Kidney (tissue), 14 donors: Measurements from ENCODE around the gene PHF12. TPM values are rescaled to one million over a fixed set of nuclear protein-coding genes. Genes with fewer than 3 reads are reported as not detected.

Experiments
- DNase-seq, 5 donors: peaks; one replicate each; pipeline ENCODE4 v3.0.0-alpha.2; 2013 to 2020
- FAIRE-seq: peaks from 2 replicates; lab custom pipeline; 2012; peaks lifted over from hg19 to GRCh38; lab: Jason Lieb, UNC
- H3K27ac ChIP-seq, 2 donors: one replicate each; pipeline ENCODE4 v1.7.0; 2013; ENCODE audit warnings: low read depth in 2 of 2, low read length in 2 of 2, inconsistent platforms in 1 of 2
- H3K27me3 ChIP-seq: one replicate; pipeline ENCODE4 v1.7.1; 2013; ENCODE audit warnings: low read length, inconsistent platforms; ENCODE audit not compliant: control insufficient read depth, insufficient read depth
- H3K36me3 ChIP-seq, 3 donors: one replicate each; pipeline versions ENCODE4 v1.7.0 to v1.7.1; 2013; ENCODE audit warnings: low read length in 3 of 3, control low read depth in 1 of 3, inconsistent platforms in 1 of 3; ENCODE audit not compliant: insufficient read depth in 3 of 3, control insufficient read depth in 2 of 3
- H3K4me1 ChIP-seq, 3 donors: one replicate each; pipeline versions ENCODE4 v1.7.0 to v1.7.1; 2013; ENCODE audit warnings: low read length in 3 of 3, inconsistent platforms in 1 of 3, low read depth in 1 of 3; ENCODE audit not compliant: control insufficient read depth in 2 of 3, insufficient read depth in 2 of 3
- H3K4me3 ChIP-seq, 3 donors: one replicate each; pipeline versions ENCODE4 v1.7.0 to v1.8.1; 2013; ENCODE audit warnings: low read length in 3 of 3, control low read depth in 1 of 3, inconsistent platforms in 1 of 3
- H3K9ac ChIP-seq, 3 donors: one replicate each; pipeline versions ENCODE4 v1.7.0 to v1.7.1; 2013; ENCODE audit warnings: low read length in 3 of 3, control low read depth in 1 of 3, inconsistent platforms in 1 of 3
- H3K9me3 ChIP-seq, 3 donors: one replicate each; pipeline versions ENCODE4 v1.7.0 to v1.7.1; 2013; ENCODE audit warnings: low read length in 3 of 3, control low read depth in 1 of 3, inconsistent platforms in 1 of 3; ENCODE audit not compliant: control insufficient read depth in 2 of 3, insufficient read depth in 1 of 3
- CTCF ChIP-seq: IDR thresholded peaks from 3 replicates; pipeline ENCODE4 v1.5.1; 2012; ENCODE audit warnings: mild to moderate bottlenecking, moderate library complexity, borderline replicate concordance; ENCODE audit not compliant: insufficient read depth; ENCODE audit errors: extremely low read depth
- intact Hi-C: fragments of 100-400 bp; cut with DNase I; formaldehyde crosslinking; loops from one replicate; pipeline ENCODE4 v1.11.1; 2022
- polyA plus RNA-seq: library from polyadenylated mRNA; stranded (reverse); fragments of 350-450 nt; fragmentation: Illumina TruSeq; extraction: RNeasy Lipid Tissue Mini Kit (QIAGEN cat#74804); gene quantifications from one replicate; pipeline ENCODE4 v1.2.3, GENCODE V29; 2014; ENCODE audit warnings: low read depth, low replicate concordance; ENCODE audit not compliant: insufficient read depth
- total RNA-seq: library from RNA; stranded (reverse); fragmentation: NEBNext Ultra II Directional; extraction: Animal tissue kit (Norgen Biotek cat#: 25700); gene quantifications from one replicate; pipeline ENCODE4 v1.2.1, GENCODE V29; 2021
- donor health status: control.
- donor health status: control.
- donor health status: control.
- donor health status: control.
- donor health status: control.
- donor health status: DM: yes; HTN: yes; CAD: no.
- donor health status: Normal renal cell carcinoma (clear cell type).

Gene PHF12
- total and polyA plus RNA-seq, 2 donors from 2014 or later: 8.8 to 50.4 TPM

GRCh38 chr17:28963055-28963611 lies 11.8 kb upstream of the PHF12 start:
- no peaks in the 10 kb centered on the region for H3K9me3 ChIP-seq
- H3K4me3 ChIP-seq: no peak overlapping the region
- FAIRE-seq (no peak), DNase-seq (peak in 1 of 5 donors; percentile 10)
- no peaks in the 10 kb centered on the region for H3K36me3 ChIP-seq
- no peak overlapping the region for H3K9ac ChIP-seq
- H3K27ac ChIP-seq: no peak overlapping the region
- H3K27me3 ChIP-seq: no peaks in the 10 kb centered on the region
- no peak for TF ChIP-seq CTCF
- H3K4me1 ChIP-seq: peaks cover 0 to 4% (median 1%) of the 10 kb centered on the region in 3 donors
- intact Hi-C loops: no loop called here

DNA sequence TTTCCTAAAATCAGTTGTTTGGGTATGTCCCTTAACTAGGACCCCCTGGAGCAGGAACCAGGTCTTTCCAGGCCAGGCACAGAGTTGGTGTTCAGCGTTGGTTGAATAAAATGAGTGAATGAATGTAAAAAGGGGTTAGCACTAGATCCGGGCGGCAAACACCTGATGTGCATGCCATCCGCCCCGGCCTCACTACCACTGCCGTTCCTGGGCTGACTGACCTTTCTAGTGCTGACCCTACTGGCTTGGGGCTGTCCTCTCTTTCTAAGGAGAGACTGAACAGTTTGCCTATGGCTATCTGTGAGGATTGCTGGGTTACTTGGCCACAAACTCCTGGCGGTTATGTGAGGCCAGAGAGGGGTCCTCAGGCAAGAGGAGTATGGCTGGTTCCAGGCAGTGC lies 10.1 kb upstream of the PHF12 start:
- TF ChIP-seq CTCF: no peak
- DNase-seq (no peak), FAIRE-seq (no peak)
- Histone ChIP-seq H3K4me3 (no peak overlapping the region), H3K9me3 (no peaks in the 10 kb centered on the region), H3K4me1 (no peaks in the 10 kb centered on the region), H3K9ac (no peak overlapping the region), H3K27ac (no peak overlapping the region), H3K36me3 (no peaks in the 10 kb centered on the region), H3K27me3 (no peaks in the 10 kb centered on the region)
- intact Hi-C loops: no loop called here

DNA sequence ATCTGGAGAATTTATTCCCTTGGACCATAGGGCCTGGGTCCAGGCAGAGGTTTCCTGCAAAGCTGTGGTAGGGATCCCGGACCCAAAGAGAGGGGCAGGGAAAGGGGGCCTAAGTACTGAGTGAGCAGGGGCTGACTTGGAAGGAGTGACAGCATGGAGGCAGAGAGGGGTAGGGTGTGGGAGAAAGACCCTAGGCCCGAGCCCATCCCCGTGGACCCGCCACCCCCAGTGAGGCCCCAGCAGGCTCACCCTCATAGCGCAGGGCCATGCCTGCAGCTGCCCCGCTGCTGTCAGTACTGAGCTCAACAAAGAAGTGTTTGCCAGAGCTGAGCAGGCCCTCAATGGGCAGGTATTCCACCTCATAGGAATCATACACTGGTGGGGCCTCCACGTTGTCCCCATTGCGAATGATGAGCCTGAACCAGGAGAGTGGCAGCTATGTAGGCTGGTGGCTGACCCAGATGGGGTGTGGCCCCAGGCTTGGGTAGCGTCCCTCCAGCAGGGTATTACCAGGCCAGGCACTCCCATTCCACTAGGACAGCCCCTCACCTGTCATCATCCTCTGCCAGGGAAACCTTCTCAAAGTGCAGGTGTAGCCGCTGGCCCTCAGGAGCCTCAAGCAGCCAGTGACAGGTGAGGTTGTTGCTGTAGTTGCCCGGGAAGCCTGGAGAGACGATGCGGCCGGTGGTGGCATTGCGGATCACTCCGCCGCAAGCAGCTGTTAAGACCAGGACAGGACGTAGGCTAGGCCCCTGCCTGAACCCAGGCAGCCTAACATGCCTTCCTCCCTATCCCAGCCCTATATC lies 9.1 kb upstream of the PHF12 start:
- Histone ChIP-seq H3K27me3 (no peaks in the 10 kb centered on the region), H3K36me3 (no peaks in the 10 kb centered on the region), H3K4me1 (no peaks in the 10 kb centered on the region), H3K4me3 (no peak overlapping the region), H3K9ac (no peak overlapping the region), H3K9me3 (no peaks in the 10 kb centered on the region), H3K27ac (no peak overlapping the region)
- no peak for DNase-seq
- TF ChIP-seq CTCF: no peak
- intact Hi-C loops: no loop called here
- no peak for FAIRE-seq
